Stimulated activated CD8-positive, alpha-beta memory T cell treated with anti-CD3 and anti-CD28 coated beads, Interleukin-15, amount 100 ng/mL, for 1 hour (primary cell): ENCODE data around the gene DDIT3.
"Not testable (repeated sequence)": the region's sequence is repeated elsewhere in the genome, so short reads cannot be mapped to it uniquely, and the experiment has no call there.

ENCODE experiments used
- DNase-seq: peaks from one replicate; pipeline ENCODE4 v3.0.0-alpha.2; 2020; ENCODE audit warnings: low read depth

DDIT3 gene

DNA sequence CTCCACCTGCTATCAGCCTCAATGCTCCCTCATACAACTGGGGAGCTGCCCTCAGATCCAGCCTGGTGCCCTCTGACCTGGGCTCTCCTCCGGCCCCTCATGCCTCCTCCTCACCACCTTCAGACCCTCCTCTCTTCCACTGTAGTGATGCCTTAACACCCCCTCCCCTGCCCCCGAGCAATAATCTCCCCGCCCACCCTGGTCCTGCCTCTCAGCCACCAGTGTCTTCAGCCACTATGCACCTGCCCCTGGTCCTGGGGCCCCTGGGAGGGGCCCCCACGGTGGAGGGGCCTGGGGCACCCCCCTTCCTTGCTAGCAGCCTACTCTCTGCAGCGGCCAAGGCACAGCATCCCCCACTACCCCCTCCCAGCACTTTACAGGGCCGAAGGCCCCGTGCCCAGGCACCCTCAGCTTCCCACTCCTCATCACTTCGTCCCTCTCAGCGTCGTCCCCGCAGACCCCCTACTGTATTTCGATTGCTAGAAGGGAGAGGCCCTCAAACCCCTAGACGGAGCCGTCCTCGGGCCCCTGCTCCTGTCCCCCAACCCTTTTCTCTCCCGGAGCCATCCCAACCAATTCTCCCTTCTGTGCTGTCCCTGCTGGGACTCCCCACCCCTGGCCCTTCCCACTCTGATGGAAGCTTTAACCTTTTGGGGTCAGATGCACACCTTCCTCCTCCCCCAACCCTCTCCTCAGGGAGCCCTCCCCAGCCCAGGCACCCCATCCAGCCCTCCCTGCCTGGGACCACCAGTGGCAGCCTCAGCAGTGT, 5.5 kb upstream of the DDIT3 start:
- DNase-seq = no peak

DNA sequence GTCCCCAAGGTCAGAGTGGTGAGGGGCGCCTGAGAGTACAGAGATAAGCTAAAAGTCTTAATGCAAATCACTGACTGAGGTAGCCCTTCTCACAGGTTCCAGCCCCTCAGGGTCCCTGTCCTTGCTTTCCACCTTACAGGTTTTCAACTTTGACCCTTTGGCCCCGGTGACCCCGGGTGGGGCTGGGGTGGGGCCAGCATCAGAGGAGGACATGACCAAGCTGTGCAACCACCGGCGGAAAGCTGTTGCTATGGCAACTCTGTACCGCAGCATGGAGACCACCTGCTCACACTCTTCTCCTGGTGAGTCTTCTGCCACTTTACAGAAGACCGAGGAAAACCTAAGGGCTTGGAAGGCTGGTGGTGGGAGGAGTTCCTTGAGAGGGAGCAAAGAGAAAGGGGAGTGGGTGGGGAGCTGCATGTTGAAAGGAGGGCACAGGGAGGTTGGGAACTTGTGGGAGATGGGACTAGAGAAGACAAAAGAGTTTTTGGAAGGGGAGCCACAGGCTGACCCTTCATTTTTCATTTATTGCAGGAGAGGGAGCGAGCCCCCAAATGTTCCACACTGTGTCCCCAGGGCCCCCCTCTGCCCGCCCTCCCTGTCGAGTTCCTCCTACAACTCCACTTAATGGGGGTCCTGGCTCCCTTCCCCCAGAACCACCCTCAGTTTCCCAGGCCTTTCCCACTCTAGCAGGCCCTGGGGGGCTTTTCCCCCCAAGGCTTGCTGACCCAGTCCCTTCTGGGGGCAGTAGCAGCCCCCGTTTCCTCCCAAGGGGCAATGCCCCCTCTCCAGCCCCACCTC, 4.7 kb upstream of the DDIT3 start:
- no peak for DNase-seq

DNA sequence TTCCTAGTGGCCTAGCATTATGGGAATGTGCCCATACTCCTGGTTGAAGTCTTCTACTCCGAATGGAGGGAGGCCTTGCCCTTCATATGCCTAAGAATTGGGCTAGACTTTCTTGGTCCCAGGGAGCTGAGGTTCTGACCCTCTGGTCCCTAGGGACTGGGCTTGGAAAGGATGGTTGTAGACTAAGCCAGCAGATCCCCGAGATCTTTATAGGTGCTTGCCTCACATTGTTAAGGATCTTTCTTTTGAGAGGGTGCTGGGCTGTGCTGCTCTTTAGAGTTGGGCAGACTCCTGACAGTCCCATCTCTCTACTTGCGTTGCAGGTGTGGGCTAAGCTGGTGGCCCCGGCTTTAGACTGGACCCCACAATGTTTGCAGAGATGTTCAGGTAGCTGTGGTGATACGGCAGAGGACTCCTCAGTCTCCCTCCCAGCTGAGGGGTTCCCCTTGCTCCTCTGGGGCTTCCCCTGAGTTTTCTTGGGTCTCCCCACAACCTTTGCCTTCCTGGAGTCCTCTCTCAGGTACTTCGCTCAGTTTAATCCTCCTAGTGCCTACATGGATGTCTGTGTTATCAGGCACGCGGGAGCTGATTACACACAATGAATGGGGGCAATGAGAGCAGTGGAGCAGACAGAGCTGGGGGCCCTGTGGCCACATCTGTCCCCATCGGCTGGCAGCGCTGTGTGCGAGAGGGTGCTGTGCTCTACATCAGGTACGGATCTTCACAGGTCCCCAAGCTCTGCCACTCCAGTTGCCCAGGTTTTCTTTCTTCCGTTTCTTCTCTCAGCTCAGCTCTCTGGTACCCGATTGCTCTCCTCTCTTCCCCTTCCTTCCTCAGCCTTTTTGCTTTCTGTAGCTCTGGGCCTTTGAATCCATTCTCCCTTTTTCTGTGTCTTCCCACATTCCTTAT, 3.6 kb upstream of the DDIT3 start:
- DNase-seq = no peak

DNA sequence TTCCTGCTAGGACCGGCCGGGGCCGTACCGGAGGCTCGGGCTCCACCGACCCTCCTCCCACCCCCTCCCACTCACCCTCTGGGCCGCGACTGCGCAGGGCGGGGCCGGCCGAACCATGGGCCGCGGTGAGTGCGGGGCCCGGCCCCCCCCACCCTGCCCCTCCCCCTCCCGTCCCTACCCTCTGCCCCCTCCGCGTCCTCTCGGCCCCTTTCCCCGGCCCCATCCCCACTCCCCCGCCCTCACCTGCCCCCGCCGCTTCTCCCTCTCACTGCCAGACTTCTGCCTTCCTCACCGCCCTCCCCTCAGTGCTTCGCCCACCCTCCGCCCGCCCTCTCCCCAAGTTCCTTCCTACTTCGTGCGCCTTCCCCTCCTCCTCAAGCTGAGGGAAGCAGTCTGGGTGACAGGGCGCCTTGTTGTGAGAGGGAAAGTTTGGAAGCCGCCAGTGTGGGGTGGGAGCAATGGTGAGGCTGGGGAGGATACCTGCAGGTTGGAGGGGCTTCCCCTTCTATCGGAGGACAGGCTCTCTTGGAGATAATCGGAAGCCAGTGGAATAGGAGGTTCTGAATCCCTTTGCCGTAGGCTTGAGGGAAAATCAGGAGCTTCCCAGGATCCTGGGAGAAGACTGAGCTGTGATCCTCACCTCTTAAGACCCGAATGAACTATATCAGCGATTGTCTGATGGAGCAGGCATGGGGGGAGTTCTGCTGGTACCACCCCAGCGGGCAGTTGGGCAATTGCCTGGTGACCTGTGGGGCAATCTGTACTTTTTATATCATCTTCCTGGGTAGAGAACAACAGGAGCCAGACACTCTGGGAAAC, 2.8 kb upstream of the DDIT3 start:
- DNase-seq = no peak

DNA sequence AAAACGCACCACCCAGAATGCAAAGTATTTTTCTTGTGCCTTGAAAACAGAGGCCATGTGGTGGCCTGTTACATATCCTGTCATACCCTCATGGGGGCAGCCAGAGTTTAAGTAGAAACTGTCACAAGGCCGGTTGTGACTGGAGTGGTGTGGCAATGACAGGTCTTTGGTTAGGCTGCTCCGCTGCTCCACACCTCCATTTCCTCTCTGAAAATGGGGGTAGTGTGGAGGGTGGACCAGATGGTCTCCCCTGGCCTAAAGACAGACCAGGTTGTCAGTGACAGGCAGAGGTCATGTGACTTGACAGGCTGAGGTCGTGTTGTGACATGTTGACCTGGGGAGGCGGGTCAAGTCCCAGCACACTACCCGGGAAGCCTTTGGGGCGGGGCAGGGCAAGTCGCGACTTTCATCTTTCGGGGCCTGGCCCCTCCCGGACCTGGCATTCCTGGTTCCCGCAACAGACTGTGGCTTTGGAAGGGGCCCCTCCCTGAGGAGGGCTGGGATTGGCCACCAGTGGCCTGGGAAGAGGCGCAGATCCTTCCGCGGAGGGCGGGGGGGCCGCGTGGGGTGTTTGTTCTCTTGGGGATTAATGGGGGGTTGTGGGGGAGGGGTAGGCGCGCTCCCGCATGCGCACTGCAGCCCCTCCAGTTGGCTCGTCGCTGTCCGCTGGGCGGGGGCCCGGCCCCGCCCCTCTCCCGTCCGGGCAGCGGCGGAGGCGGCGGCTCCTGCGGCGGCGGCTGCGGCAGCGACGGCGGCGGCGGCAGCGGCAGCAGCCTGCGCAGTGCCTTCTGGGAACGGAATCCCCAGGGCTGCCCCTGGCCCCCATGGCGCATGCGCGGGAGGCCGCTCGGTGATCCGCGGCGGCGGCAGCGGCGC, 1.9 kb upstream of the DDIT3 start, which contains the start of gene MBD6:
MBD6 (plus strand) TSS at position 814 of the 876 bp plus-strand sequence. CDS start 1,480 bp downstream, outside the sequence.
- peak; percentile 68 for DNase-seq

DNA sequence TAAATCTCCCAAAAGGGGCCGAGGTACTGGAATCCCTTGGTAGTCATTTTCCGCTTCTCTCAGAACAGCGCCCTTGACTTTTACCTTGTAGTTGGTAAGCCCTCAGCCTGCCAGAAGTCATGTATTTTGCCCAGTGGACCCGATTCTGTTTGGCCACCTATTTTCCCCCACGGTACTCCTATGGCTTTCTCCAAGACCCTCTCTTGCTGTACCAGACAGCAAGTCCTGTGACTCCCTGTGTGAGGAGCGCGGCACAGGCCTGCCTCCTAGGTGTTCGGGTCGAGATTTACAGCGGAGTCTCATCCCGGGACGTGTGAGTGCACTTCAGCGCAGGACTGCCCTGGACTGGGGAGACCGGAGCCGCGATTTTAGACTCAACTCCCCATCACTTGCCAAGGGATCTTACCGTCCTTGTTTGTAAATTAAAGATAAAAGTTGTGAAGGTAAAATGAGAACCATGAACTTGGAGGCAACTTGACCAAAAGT, 1.3 kb upstream of the DDIT3 start:
- DNase-seq = no peak

DNA sequence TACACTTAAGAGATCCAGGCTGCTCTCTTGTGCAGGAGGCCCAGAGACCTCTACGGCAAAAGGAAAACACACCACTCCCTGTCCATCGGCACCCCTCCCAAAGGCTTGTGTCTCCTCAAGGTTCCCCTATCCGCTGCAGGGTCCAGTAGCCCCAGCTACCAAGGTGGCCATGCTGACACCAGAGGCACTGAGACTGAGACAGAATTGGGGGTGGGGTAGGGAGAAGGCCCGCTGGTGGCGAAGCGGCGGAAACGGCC, 590 bp downstream of the DDIT3 start:
- DNase-seq = no peak

DNA sequence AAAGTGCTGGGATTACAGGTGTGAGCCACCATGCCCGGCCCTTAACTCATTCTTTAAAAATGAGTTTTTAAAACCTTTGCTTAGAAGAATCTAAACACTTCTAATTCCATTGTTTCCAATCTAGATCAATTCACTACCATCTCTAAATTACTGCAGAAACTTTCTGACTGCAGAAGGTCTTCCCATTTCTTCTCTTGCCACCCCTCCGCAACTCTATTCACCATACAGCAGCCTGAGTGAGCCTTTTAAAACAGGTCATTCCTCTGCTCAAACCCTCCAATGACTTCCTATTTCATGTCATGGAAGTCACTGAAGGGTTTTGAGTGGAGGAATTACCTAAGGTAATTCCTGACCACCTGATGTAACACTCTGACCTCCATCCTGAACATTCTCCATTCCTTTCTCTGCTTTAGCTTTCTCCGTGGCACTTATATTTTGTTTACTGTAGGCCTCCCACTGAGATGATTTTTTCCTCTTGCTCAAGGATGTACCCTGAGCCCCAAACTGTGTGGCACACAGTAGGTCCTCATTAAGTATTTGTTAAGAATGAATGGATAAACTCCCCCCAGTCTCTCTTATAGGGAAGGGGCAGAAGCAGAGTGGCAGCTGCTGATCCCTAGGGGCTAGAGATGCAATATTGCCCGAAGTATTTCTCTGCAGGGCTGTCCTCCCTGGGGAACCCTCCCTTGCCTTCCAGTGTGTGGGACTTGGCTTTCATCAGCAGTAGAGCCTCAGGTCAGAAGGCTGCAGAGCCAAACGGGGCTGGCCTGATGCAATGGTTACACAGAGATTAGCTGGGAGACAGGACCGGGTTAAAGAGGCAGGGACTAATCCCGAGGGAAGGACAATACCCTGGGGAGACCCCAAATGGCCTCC, 1.2 kb downstream of the DDIT3 start:
- DNase-seq = no peak

DNA sequence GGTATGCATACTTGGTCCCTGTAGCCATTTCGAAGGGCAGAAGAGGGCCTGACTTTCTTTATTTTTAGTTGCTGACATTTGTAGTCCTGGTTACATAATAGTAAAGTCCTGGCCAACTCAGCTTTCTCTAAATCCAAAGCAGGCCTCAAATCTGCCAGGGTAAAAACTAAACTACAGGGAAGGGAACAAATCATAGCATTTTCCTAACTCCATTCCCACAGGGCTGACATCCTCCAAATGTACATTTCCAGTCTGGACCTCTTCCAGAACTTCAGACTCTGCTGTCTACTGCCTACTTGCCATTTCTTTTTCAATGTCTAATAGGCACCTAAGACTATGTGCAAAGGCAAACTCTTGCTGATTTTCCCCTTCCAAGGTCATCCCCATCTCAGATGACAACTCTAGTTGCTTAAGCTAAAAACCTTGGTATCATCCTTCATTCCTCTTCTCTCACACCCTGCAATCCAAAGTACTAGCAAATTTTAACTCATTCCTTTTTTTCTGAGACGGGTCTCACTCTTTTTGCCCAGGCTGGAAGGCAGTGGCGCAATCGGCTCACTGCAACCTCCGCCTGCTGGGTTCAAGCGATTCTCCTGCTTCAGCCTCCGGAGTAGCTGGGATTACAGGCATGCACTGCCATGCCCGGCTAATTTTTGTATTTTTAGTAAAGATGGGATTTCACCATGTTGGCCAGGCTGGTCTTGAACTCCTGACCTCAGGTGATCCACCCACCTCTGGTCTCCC, 2.0 kb downstream of the DDIT3 start:
- no peak for DNase-seq

DNA sequence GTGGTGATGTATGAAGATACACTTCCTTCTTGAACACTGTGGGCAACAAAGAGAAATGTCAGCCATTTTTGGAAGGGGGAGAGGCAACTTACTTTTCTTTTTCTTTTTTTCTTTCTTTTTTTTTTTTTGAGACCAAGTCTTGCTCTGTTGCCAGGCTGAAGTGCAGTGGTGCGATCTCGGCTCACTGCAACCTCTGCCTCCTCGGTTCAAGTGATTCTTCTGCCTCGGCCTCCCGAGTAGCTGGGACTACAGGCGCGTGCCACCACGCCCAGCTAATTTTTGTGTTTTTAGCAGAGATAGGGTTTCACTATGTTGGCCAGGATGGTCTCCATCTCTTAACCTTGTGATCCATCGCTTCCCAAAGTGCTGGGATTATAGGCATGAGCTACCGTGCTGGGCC, 2.6 kb downstream of the DDIT3 start:
- not testable (repeated sequence) for DNase-seq

DNA sequence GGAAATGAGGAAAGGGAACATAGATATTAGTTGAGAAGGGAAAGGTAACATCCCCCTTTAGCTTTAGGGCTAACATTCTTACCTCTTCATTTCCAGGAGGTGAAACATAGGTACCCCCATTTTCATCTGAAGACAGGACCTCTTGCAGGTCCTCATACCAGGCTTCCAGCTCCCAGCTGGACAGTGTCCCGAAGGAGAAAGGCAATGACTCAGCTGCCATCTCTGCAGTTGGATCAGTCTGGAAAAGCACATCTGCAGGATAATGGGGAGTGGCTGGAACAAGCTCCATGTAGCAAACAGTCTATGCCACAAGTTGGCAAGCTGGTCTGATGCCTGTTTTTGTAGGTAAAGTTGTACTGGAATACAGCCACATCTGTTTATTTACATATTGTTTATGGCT, 3.1 kb downstream of the DDIT3 start:
- DNase-seq = no peak

DNA sequence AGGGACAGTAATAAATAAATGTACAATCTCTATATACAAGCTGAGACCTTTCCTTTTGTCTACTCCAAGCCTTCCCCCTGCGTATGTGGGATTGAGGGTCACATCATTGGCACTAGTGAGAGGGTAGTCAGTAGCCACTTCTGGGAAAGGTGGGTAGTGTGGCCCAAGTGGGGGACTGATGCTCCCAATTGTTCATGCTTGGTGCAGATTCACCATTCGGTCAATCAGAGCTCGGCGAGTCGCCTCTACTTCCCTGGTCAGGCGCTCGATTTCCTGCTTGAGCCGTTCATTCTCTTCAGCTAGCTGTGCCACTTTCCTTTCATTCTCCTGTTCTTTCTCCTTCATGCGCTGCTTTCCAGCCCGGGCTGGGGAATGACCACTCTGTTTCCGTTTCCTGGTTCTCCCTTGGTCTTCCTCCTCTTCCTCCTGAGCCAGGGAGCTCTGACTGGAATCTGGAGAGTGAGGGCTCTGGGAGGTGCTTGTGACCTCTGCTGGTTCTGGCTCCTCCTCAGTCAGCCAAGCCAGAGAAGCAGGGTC, 3.6 kb downstream of the DDIT3 start:
- DNase-seq = no peak

DNA sequence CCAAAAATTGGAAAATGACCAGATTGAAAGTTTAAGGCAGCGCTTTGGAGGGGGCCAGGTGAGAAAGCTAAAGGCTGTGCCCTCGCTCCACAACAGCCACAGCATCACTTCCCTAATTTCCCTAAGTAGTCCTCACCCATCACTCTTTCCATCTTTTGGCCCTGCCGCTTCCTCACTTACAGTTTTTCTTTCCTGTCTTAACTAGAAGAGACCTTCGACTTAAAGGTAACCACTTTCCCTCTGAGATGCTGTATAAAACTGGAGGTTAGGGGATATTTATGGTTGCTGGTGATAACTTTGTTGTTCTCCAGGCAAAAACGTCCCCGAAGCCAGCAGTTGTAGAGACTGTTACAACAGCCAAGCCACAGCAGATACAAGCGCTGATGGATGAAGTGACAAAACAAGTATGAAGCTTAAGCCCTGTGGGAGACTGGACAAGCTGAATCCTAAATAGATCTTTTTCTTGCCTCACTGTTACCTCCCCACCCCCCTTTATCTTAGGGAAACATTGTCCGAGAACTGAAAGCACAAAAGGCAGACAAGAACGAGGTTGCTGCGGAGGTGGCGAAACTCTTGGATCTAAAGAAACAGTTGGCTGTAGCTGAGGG, 4.3 kb downstream of the DDIT3 start:
- DNase-seq = no peak

DNA sequence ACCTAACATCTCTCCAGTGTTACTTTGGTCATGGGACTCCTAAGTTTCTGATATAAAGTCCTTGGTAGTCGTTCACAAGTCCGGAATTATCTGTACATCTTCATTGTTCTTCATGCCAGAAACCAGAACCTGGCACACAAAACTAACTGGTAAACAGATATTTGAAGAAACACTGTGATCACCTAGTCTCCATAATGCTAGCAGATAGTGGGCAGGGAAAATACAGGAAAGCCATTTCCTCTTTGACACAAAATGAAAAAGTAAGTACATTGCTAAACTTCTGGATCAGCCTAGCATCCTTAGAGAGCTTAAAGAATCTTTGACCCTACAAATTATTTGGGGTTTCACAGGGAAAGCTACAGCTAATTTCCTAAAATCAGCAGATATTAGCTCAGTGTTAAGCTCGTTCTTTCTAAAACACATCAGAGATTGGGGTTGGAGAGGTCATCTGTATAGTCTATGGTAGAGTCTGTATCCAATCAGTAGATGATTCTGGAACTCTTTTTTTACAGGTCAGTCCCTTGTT, 4.8 kb downstream of the DDIT3 start:
- no peak for DNase-seq

DNA sequence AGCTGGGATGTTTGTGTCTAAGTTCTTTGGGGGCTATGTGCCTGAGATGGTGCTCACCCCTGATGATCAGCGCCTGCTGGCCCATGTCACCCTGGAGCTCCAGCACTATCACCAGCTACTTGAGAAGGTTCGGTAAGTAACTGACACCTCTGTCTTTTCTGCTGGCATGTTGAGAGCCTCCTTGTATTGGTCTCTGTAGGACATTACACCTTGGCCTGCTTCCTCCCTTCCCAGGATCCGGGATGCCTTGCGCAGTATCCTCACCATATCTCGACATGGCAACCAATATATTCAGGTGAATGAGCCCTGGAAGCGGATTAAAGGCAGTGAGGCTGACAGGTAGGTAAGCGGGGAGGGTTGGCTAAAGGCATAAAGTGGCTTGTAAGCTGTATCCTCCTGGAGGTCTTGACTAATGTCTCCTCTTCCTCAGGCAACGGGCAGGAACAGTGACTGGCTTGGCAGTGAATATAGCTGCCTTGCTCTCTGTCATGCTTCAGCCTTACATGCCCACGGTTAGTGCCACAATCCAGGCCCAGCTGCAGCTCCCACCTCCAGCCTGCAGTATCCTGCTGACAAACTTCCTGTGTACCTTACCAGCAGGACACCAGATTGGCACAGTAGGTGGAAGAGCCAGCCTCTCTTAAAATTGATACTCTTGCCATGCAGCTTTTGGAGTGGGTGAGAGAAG, 5.5 kb downstream of the DDIT3 start:
- no peak for DNase-seq

DNA sequence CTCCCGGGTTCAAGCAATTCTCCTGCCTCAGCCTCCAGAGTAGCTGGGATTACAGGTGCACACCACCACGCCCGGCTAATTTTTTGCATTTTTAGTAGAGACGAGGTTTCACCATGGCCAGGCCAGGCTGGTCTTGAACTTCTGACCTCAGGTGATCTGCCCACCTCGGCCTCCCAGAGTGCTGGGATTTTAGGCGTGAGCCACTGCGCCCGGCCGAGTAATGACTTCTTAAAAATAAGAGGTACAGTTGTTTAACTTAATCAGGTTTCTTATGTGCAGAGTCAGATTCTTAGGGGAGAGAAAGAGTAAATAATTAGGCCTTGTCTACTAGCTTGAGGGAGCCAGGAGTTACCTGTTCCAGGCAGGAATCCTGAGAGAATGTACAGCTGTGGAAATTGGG, 6.1 kb downstream of the DDIT3 start:
- DNase-seq = not testable (repeated sequence)

DNA sequence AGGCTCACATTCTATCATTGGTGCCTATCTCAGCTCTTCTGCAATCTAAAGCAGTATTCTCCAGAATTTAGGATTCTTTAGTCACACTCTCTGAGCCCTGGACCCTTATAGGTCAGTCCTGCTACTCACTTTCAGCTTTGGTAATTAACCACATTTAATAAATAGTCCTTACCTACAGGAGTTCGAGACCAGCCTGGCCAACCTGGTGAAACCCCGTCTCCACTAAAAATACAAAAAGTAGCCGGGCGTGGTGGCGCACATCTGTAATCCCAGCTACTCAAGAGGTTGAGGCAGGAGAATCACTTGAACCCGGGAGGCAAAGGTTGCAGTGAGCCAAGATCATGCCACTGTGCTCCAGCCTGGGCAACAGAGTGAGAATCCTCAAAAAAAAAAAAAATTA, 6.6 kb downstream of the DDIT3 start:
- DNase-seq = not testable (repeated sequence)
